Ovary (tissue), 3 donors: ENCODE data around the gene KRTAP10-12.

Source experiments
- EP300 ChIP-seq: sonication (generic); formaldehyde crosslinking; IDR thresholded peaks from one replicate; pipeline ENCODE4 v1.6.1; 2017; ENCODE audit warnings: antibody characterized with exemption
- POLR2A ChIP-seq: fragments of 450-650 bp; IDR thresholded peaks from one replicate; pipeline ENCODE4 v1.6.1; 2017; ENCODE audit warnings: antibody characterized with exemption, mild to moderate bottlenecking, moderate library complexity
- TF ChIP-seq, protein P1 (sequence below), 3 donors: fragments of 450-650 bp in 2 of 3; fragments of 200-600 bp in 1 of 3; IDR thresholded peaks; one replicate each; pipeline versions ENCODE4 v1.5.1 to v1.8.0; 2016 to 2022; ENCODE audit warnings: antibody characterized with exemption in 3 of 3, mild to moderate bottlenecking in 1 of 3
- donor health status: DM: no; HTN: no; CAD: no.

DNA sequence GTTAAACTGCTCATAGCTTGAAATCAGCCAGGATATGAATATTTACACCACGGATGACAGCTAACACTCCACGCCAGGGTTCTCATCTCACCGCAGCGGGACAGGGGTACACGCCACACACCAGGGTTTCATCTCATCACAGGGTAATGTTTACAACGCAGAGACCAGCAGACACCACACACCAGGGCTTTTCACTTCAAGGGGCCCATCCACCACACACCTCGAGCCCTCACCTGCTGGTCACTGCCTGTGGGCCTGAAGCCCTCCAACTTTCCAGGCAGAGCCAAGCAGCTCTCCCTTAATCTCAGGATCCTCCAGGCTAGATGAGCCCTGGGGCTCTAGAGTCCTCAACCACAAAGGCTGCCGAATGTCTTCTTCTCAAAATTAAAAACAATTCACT is 1.3 kb upstream of the KRTAP10-12 start:
- TF ChIP-seq, protein P1, sequence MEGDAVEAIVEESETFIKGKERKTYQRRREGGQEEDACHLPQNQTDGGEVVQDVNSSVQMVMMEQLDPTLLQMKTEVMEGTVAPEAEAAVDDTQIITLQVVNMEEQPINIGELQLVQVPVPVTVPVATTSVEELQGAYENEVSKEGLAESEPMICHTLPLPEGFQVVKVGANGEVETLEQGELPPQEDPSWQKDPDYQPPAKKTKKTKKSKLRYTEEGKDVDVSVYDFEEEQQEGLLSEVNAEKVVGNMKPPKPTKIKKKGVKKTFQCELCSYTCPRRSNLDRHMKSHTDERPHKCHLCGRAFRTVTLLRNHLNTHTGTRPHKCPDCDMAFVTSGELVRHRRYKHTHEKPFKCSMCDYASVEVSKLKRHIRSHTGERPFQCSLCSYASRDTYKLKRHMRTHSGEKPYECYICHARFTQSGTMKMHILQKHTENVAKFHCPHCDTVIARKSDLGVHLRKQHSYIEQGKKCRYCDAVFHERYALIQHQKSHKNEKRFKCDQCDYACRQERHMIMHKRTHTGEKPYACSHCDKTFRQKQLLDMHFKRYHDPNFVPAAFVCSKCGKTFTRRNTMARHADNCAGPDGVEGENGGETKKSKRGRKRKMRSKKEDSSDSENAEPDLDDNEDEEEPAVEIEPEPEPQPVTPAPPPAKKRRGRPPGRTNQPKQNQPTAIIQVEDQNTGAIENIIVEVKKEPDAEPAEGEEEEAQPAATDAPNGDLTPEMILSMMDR (IDR thresholded peaks at IDR 0.05) = no peak
- TF ChIP-seq POLR2A (no peak), EP300 (no peak)
